Superior temporal gyrus (tissue), 1 donor: Measurements from ENCODE around the gene SRSF4.
"Not testable (repeated sequence)": the region's sequence is repeated elsewhere in the genome, so short reads cannot be mapped to it uniquely, and the experiment has no call there.

Source experiments
- DNase-seq: peaks from one replicate; pipeline ENCODE4 v3.0.0-alpha.2; 2016; ENCODE audit errors: extremely low spot score

Gene SRSF4

GRCh38 chr1:29181413-29182225 lies at the start of gene SRSF4:
SRSF4 (minus strand) TSS chr1:29181900; CDS start chr1:29181752, 148 bp downstream.
- DNase-seq = peak; percentile 97

- DNase-seq = peak; percentile 92
Observed at GRCh38 chr1:29230553-29231378, 49.1 kb upstream of the SRSF4 start, which contains the start of gene MECR. MECR (minus strand) TSS chr1:29230934; CDS start chr1:29230906, 28 bp downstream.

DNA sequence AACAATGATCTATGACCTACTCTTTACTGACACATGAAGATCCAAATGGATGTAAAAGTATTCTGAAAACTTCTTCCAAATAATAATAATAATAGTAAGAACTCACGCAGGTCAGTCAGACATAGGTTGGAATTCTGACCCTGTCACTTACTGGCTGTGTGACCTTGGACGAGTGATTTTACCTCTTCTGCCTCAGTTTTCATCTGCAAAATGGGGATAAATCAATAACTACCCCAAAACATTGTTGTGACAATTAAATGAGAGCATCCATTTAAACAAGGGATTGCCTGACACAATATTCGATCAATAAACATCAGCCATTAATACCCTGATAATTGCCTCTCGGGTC lies 48.5 kb upstream of the SRSF4 start:
- no peak for DNase-seq

DNA sequence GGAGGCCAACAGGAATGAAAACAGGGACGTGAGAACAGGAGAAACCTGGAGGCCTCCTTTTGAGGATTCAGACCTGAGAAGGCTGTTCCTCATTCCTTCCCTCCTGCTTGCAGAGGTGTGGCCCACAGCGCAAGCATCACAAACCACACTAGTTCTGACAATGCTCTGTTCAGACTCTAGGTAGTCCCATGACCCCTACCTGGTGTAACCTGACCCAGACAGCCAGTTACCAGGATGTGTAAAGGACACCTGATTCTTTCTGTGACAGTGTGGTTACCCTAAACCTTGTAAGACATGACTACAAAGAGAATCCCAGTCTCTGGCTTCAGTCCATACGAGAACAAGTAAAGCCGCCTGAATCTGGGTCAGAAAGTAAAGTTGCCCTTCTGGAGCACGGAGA lies 45.8 kb upstream of the SRSF4 start:
- no peak for DNase-seq

GRCh38 chr1:29225361-29225760 lies 43.7 kb upstream of the SRSF4 start:
- no peak for DNase-seq

GRCh38 chr1:29224356-29224837 lies 42.7 kb upstream of the SRSF4 start:
- DNase-seq = no peak

GRCh38 chr1:29223521-29223920 lies 41.8 kb upstream of the SRSF4 start:
- DNase-seq = no peak

- no peak for DNase-seq
Observed at GRCh38 chr1:29222686-29223085, 41.0 kb upstream of the SRSF4 start.

GRCh38 chr1:29222260-29222659 lies 40.6 kb upstream of the SRSF4 start:
- DNase-seq = not testable (repeated sequence)

DNA sequence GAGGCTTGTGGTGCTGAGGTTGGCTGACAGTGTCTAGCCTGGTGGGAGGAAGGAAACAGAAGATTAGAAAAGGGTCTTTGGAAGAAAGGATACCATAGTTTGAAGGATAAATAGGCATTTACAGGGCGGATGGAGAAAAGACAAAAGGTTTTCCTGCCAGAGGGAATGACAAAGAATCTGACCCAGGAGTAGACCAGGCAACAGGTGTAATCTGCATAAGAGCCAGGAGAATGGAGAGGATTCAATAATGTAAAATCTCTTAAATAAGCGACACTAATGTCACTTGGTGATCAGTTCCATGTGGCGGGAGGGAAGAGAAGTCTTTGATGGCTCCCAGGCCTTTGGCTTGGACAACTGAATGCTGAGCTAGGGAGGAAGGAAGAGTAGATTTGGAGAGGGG lies 39.6 kb upstream of the SRSF4 start:
- no peak for DNase-seq

DNA sequence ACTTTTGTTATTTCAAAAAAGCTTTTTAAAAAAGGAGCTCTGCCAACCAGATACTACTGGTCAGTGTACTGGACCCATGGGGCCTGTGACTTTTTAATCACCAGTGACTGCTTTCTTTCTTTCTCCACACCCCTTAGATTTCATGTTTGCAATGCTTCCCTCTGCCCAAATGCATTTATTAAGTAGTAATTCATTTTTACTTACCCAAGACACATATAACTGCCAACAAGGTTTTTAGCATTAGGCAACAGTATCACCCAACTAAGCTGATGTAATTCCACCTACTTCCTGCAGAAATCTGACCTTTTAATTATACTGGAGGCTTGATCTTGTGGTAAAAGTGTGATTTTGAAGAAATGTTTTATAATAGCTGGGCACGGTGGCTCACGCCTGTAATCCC lies 36.5 kb upstream of the SRSF4 start:
- DNase-seq = no peak

GRCh38 chr1:29217633-29218032 lies 35.9 kb upstream of the SRSF4 start:
- no peak for DNase-seq

- DNase-seq = no peak
Observed at GRCh38 chr1:29213055-29213454, 31.4 kb upstream of the SRSF4 start.

- DNase-seq = no peak
Observed at GRCh38 chr1:29211086-29212030, 29.7 kb upstream of the SRSF4 start.

GRCh38 chr1:29210278-29211085 lies 28.8 kb upstream of the SRSF4 start:
- DNase-seq = no peak

DNA sequence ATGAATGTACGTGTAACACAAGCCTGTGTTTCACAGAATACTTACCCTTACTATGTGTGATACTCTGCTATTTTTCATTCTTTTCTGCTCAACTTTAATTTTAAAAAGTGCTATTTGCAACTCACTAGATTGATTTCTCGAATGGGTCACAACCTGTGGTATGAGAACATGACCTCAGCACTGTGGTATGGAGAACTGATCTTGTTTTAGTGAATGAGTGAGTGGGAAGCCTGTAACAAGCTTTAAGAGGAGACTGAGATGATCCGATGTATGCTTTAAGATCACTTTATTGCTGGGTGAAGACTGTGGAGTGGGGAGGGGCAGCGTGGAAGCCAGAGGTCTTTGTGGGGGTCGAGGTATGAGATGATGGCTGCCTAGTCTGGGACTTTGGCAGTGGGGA lies 27.5 kb upstream of the SRSF4 start:
- no peak for DNase-seq

DNA sequence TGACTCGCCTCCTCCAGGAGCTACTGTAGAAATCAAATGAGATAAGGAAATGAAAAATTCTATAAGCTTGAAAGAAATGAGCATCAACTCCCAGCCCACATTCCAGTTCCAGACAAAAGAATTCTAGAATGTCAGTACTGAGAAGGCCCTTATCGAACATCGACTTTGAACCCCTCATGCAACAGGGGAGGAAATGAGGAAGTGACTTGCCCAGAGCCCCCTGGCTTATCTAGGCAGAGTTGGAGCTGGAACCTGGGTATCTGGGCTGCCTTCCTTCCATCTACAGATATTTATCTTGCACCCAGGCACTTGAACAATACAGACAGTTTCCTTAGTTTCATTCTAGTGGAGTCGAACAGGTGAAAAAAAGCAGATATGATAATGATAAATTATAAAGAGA lies 26.7 kb upstream of the SRSF4 start:
- no peak for DNase-seq

- peak; percentile 99 for DNase-seq
Observed at GRCh38 chr1:29202584-29203340, 21.1 kb upstream of the SRSF4 start.

DNA sequence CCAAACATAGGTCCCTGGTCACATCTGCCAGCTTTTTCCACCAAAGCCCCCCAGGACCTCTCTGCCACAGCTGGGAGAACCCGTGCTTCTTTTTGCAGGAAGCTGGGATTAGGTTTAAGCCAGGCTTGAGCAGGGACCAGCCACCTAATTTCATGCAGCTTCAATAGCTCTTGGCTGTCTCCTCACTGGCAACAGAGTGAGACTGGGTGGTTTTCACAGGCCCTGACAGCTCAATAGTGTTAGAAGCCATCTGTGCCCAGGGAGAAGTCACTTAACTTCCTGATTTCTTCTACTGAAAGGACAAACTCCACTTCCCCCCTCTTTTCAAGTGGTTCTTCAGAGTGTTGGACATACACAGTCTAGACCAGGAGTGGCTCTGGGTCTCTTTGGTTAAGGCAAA lies 20.4 kb upstream of the SRSF4 start:
- DNase-seq = no peak

GRCh38 chr1:29201595-29202051 lies 19.9 kb upstream of the SRSF4 start:
- DNase-seq = no peak
